ENCODE data around the gene PTPRT. TPM values are rescaled to one million over a fixed set of nuclear protein-coding genes. Genes with fewer than 3 reads are reported as not detected.

The PTPRT gene
- total RNA-seq, 4 donors from 2014 or later, result under 0.01 to 2.1 TPM; not detected in 2

DNA sequence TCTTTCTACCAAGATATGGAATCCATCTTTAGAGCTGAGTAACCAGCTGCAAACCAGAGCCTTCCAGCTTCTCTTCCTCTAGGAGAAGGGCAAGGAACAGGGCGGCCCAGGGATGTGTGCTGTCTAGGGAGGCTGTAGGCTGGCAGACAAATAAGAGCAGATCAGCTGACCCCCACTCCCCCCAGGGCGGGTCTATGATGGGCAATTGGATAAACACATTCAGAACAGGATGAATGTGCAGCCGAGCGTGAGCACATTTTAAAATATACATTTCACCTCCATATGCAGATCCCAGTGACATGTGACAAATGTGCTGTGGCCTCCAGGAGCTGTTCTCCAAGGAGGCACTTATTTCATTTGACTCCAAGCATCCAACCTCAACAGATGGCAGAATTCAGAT lies 580.1 kb downstream of the PTPRT start:
- no peak overlapping the region for H3K27ac ChIP-seq
- no peak overlapping the region for H3K4me3 ChIP-seq
- intact Hi-C loops (cut with DNase I; ENCODE audit: low total_unique reads), result no loop called here
- no peaks in the 10 kb centered on the region for H3K27me3 ChIP-seq
- no peak for TF ChIP-seq POLR2A (IDR thresholded peaks at IDR 0.05)
- TF ChIP-seq, protein P1, sequence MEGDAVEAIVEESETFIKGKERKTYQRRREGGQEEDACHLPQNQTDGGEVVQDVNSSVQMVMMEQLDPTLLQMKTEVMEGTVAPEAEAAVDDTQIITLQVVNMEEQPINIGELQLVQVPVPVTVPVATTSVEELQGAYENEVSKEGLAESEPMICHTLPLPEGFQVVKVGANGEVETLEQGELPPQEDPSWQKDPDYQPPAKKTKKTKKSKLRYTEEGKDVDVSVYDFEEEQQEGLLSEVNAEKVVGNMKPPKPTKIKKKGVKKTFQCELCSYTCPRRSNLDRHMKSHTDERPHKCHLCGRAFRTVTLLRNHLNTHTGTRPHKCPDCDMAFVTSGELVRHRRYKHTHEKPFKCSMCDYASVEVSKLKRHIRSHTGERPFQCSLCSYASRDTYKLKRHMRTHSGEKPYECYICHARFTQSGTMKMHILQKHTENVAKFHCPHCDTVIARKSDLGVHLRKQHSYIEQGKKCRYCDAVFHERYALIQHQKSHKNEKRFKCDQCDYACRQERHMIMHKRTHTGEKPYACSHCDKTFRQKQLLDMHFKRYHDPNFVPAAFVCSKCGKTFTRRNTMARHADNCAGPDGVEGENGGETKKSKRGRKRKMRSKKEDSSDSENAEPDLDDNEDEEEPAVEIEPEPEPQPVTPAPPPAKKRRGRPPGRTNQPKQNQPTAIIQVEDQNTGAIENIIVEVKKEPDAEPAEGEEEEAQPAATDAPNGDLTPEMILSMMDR (IDR thresholded peaks at IDR 0.05), result no peak
- DNase-seq, result no peak
- no peaks in the 10 kb centered on the region for H3K4me1 ChIP-seq
- H3K9me3 ChIP-seq, result no peaks in the 10 kb centered on the region
- no peaks in the 10 kb centered on the region for H3K36me3 ChIP-seq

DNA sequence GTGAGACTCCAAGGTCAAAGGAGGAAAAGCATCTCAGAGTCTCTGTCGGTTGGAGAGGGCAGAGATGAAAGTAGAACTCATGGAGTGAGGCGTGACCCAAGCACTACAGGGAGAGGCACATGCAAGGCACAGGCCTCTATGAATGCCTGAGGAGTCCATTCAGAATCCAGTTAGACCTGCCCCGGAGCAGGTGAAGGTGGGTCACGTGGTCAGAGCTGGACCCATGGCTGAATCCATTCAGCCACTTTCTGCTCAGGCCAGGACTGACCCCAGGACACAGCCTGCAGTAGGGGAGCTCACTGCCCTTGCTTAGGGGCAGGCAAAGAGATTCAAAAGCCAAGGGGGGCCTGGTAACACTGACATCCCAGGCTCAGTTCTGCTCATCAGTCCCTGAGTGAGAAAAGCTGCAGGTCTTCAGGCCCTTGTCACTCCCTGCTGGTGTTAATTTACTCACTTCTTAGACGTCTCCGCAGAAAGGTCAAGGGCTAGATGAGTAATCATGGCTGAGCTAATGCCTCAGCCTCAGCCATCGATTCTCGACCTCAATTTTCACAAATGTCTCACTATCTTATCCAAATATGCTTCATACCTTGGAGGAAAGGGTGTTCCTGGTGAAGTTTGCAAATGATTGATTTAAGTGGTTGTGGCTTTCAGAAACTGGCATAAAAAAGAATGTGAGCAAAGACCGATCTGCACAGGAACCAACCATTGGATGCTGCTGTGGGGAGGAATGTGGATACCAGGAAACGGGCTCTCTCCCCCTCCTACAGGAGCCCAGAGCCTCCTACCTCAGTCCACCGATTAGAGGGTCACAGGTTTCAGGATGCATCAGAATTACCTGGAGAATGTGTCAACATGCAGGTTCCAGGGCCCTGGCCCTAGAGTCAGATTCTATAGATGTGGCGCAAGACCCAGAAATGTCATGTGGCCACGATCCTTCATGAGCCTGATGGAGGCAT lies 584.4 kb downstream of the PTPRT start:
- H3K9me3 ChIP-seq, result no peaks in the 10 kb centered on the region
- no peaks in the 10 kb centered on the region for H3K4me1 ChIP-seq
- intact Hi-C loops (cut with DNase I; ENCODE audit: low total_unique reads), result no loop called here
- TF ChIP-seq, protein P1 (IDR thresholded peaks at IDR 0.05), result no peak
- TF ChIP-seq POLR2A (IDR thresholded peaks at IDR 0.05), result no peak
- no peak overlapping the region for H3K27ac ChIP-seq
- no peaks in the 10 kb centered on the region for H3K27me3 ChIP-seq
- no peaks in the 10 kb centered on the region for H3K36me3 ChIP-seq
- no peak overlapping the region for H3K4me3 ChIP-seq
- no peak for DNase-seq

DNA sequence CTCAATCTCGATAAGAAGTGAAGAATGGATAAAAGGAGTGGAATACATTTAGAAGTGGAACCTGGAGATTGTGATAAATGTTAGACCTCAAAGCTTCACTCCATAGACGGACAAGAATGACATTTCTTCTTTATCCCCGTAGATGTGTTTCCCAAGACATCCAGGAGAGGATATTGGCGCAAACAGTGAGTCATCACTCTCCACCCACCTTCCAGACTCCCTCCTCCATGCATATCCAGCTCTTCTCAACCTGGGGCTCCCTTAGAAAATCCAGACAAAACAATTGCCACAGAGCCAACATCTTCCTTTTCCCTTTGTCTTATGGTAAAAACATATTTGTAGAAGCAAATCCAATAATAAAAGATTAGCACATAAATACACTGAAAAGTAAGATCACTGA lies 586.1 kb downstream of the PTPRT start:
- Histone ChIP-seq H3K27ac (no peak overlapping the region), H3K4me1 (no peaks in the 10 kb centered on the region), H3K36me3 (no peaks in the 10 kb centered on the region), H3K4me3 (no peak overlapping the region), H3K9me3 (no peaks in the 10 kb centered on the region), H3K27me3 (no peaks in the 10 kb centered on the region)
- no peak for DNase-seq
- intact Hi-C loops (cut with DNase I; ENCODE audit: low total_unique reads), result no loop called here
- TF ChIP-seq POLR2A (IDR thresholded peaks at IDR 0.05), result no peak
- TF ChIP-seq, protein P1 (IDR thresholded peaks at IDR 0.05), result no peak

DNA sequence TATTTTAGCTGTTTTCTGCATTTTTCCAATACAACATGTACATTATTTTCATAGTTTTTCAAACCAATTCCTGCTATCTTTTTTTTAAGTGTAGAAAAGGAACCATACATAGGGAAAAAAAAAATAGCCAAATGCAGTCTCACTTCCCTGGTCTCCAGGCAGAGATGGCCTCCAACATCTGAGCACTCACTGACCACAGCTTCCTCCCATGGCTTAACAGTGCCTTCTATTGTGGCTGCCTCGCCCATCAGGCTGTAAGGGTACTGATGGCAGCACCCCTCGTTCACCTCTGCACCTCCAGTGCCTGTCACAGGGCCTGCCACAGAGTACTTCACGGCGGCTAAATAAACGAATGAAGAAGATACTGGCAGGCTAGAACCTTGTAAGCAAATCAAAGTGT lies 591.1 kb downstream of the PTPRT start:
- no peaks in the 10 kb centered on the region for H3K36me3 ChIP-seq
- no peaks in the 10 kb centered on the region for H3K9me3 ChIP-seq
- H3K4me3 ChIP-seq, result no peak overlapping the region
- DNase-seq, result no peak
- no peaks in the 10 kb centered on the region for H3K27me3 ChIP-seq
- TF ChIP-seq, protein P1 (IDR thresholded peaks at IDR 0.05), result no peak
- TF ChIP-seq POLR2A (IDR thresholded peaks at IDR 0.05), result no peak
- H3K27ac ChIP-seq, result no peak overlapping the region
- H3K4me1 ChIP-seq, result no peaks in the 10 kb centered on the region
- intact Hi-C loops (cut with DNase I; ENCODE audit: low total_unique reads), result no loop called here

DNA sequence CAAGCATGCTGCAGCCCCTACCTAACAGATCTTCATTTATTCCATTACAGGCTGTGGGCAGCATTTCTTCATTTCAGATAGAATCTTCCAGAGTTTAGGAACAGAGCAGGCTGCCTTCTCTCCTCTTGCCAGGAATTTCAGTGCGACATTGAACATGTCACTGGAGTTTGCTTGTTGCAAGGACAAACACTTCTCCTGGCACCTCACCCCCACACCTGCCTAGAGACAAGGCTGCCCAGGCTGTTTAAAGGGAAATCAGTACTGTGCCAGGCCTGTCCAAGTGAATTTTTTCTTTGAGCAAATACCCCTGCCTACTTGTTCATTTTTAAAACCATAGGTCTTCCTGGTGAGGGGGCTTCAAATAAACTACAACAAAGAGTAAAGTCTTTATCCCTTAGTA lies 594.1 kb downstream of the PTPRT start:
- Histone ChIP-seq H3K9me3 (no peaks in the 10 kb centered on the region), H3K36me3 (no peaks in the 10 kb centered on the region), H3K27ac (no peak overlapping the region), H3K27me3 (no peaks in the 10 kb centered on the region), H3K4me1 (no peaks in the 10 kb centered on the region), H3K4me3 (no peak overlapping the region)
- intact Hi-C loops (cut with DNase I; ENCODE audit: low total_unique reads), result no loop called here
- TF ChIP-seq POLR2A (IDR thresholded peaks at IDR 0.05), result no peak
- TF ChIP-seq, protein P1 (IDR thresholded peaks at IDR 0.05), result no peak
- DNase-seq, result no peak

Data from uterus (tissue), 4 donors.